ENCODE measurements around the gene NDUFB2. TPM values are rescaled to one million over a fixed set of nuclear protein-coding genes. Genes with fewer than 3 reads are reported as not detected.
"Not testable (repeated sequence)": the region's sequence is repeated elsewhere in the genome, so short reads cannot be mapped to it uniquely, and the experiment has no call there.

Gene NDUFB2
- total RNA-seq, 1 experiment from 2014 or later = 152 TPM

- ChIA-PET POLR2A (no interaction called here), CTCF (no interaction called here)
- ATAC-seq = no peak
- H3K9me3 Mint-ChIP-seq = no peaks in the 10 kb centered on the region
- TF ChIP-seq NFE2L1 (CRISPR knock-in tag; IDR thresholded peaks at IDR 0.05) (no peak), MXD4 (CRISPR knock-in tag; IDR thresholded peaks at IDR 0.05; ENCODE audit: borderline replicate concordance) (no peak), ATF1 (CRISPR knock-in tag; IDR thresholded peaks at IDR 0.05) (no peak)
- H3K27me3 Mint-ChIP-seq (ENCODE audit: low read depth) = no peaks in the 10 kb centered on the region
- no peak overlapping the region for H3K27ac Mint-ChIP-seq
- H3K4me1 Mint-ChIP-seq = peaks cover 6% of the 10 kb centered on the region
- no peak for DNase-seq (ENCODE audit: low spot score)
- H3K36me3 Mint-ChIP-seq = peaks cover 9% of the 10 kb centered on the region
- H3K4me3 Mint-ChIP-seq = no peak overlapping the region
Measured at GRCh38 chr7:140738280-140738679, 41.8 kb downstream of the NDUFB2 start.

DNA sequence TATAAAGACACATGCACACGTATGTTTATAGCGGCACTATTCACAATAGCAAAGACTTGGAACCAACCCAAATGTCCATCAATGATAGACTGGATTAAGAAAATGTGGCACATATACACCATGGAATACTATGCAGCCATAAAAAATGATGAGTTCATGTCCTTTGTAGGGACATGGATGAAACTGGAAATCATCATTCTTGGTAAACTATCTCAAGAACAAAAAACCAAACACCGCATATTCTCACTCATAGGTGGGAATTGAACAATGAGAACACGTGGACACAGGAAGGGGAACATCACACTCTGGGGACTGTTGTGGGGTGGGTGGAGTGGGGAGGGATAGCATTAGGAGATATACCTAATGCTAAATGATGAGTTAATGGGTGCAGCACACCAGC is 46.7 kb downstream of the NDUFB2 start:
- H3K27me3 Mint-ChIP-seq (ENCODE audit: low read depth); POLR2A ChIA-PET; H3K9me3 Mint-ChIP-seq; DNase-seq (ENCODE audit: low spot score); ATAC-seq; CTCF ChIA-PET; H3K27ac Mint-ChIP-seq; H3K4me3 Mint-ChIP-seq: not testable (repeated sequence)
- Mint-ChIP-seq H3K36me3 (peaks cover 13% of the 10 kb centered on the region), H3K4me1 (peaks cover 11% of the 10 kb centered on the region)

DNA sequence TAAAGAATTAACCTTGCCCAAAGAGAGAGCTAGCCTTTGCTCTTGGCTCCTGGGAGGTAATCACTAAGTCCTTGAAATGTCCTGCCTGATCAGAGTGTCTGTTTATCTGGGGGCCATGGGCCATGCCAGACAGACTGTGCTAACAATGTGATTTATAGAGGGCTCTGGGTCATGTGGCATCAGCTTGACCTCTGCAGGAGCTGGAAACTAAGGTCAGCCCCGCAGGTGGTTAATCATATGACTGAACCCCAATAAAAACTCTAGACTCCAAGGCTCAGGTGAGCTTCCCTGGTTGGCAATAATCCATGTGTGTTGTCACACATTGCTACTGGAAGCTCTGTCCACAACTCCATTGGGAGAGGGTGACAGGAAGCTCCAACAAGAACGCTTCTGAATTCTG is 47.5 kb downstream of the NDUFB2 start:
- TF ChIP-seq SOX15 (CRISPR knock-in tag; IDR thresholded peaks at IDR 0.05) = no peak
- no peak for TF ChIP-seq FOXJ3 (CRISPR knock-in tag; IDR thresholded peaks at IDR 0.05; ENCODE audit: borderline replicate concordance)
- no peak for TF ChIP-seq ZNF219 (CRISPR knock-in tag; IDR thresholded peaks at IDR 0.05; ENCODE audit: borderline replicate concordance)
- no peak for TF ChIP-seq ETV6 (CRISPR knock-in tag; IDR thresholded peaks at IDR 0.05)
- TF ChIP-seq, protein P1, sequence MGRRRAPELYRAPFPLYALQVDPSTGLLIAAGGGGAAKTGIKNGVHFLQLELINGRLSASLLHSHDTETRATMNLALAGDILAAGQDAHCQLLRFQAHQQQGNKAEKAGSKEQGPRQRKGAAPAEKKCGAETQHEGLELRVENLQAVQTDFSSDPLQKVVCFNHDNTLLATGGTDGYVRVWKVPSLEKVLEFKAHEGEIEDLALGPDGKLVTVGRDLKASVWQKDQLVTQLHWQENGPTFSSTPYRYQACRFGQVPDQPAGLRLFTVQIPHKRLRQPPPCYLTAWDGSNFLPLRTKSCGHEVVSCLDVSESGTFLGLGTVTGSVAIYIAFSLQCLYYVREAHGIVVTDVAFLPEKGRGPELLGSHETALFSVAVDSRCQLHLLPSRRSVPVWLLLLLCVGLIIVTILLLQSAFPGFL (CRISPR knock-in tag; IDR thresholded peaks at IDR 0.05; ENCODE audit: borderline replicate concordance) = no peak
- no peak for TF ChIP-seq ZNF416 (CRISPR knock-in tag; IDR thresholded peaks at IDR 0.05)
- TF ChIP-seq MLX (CRISPR knock-in tag; IDR thresholded peaks at IDR 0.05) = no peak
- no peak for TF ChIP-seq TEAD1 (CRISPR knock-in tag; IDR thresholded peaks at IDR 0.05)
- TF ChIP-seq E2F1 (CRISPR knock-in tag; IDR thresholded peaks at IDR 0.05) = no peak
- TF ChIP-seq STAT6 (CRISPR knock-in tag; conservative IDR thresholded peaks at IDR 0.05; ENCODE audit: low read depth) = no peak
- no peak for TF ChIP-seq CTCF (IDR thresholded peaks at IDR 0.05)
- TF ChIP-seq ZNF423 (CRISPR knock-in tag; IDR thresholded peaks at IDR 0.05) = no peak
- no peak for TF ChIP-seq ZNF396 (CRISPR knock-in tag; IDR thresholded peaks at IDR 0.05; ENCODE audit: borderline replicate concordance)
- no peak for TF ChIP-seq CREB1 (CRISPR knock-in tag; IDR thresholded peaks at IDR 0.05)
- no peak for TF ChIP-seq OVOL2 (CRISPR knock-in tag; IDR thresholded peaks at IDR 0.05; ENCODE audit: borderline replicate concordance)
- no peak for TF ChIP-seq ZNF317 (CRISPR knock-in tag; IDR thresholded peaks at IDR 0.05; ENCODE audit: borderline replicate concordance, low read depth)
- TF ChIP-seq TCF7 (CRISPR knock-in tag; IDR thresholded peaks at IDR 0.05; ENCODE audit: low read depth) = no peak
- no peak for TF ChIP-seq GRHL2 (CRISPR knock-in tag; IDR thresholded peaks at IDR 0.05; ENCODE audit: insufficient replicate concordance, severe bottlenecking)
- TF ChIP-seq, protein P2, sequence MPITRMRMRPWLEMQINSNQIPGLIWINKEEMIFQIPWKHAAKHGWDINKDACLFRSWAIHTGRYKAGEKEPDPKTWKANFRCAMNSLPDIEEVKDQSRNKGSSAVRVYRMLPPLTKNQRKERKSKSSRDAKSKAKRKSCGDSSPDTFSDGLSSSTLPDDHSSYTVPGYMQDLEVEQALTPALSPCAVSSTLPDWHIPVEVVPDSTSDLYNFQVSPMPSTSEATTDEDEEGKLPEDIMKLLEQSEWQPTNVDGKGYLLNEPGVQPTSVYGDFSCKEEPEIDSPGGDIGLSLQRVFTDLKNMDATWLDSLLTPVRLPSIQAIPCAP (CRISPR knock-in tag; IDR thresholded peaks at IDR 0.05) = no peak
- TF ChIP-seq CREM (CRISPR knock-in tag; IDR thresholded peaks at IDR 0.05) = no peak
- H3K27me3 Mint-ChIP-seq (ENCODE audit: low read depth) = no peaks in the 10 kb centered on the region
- peaks cover 11% of the 10 kb centered on the region for H3K4me1 Mint-ChIP-seq
- no peaks in the 10 kb centered on the region for H3K9me3 Mint-ChIP-seq
- H3K4me3 Mint-ChIP-seq = no peak overlapping the region
- no peak for DNase-seq (ENCODE audit: low spot score)
- ATAC-seq = no peak
- no peak overlapping the region for H3K27ac Mint-ChIP-seq
- POLR2A ChIA-PET = no interaction called here
- peaks cover 9% of the 10 kb centered on the region for H3K36me3 Mint-ChIP-seq
- CTCF ChIA-PET = interaction anchor here (0.9 to 2.6 kb wide), 2 partner anchors 17 to 271 kb away, joined by 3 to 10 read pairs; partner anchors contain the start of gene MRPS33

All from WTC11 (cell line).